SK-N-SH treated with all-trans-retinoic acid at 6 μM for 48 hours (cell line): ENCODE results near the gene PPM1D.

ENCODE experiments used
- ATAC-seq: fragments of 200-7000 bp; cut with Tn5 transposase; 3 replicates; pipeline ENCODE4 v1.9.1; 2020; ENCODE audit warnings: mild to moderate bottlenecking, moderate library complexity
- ARNTL ChIP-seq: fragments of 450-650 bp; formaldehyde crosslinking; IDR thresholded peaks from 2 replicates; pipeline ENCODE4 v1.5.0; 2020; ENCODE audit warnings: low read depth, mild to moderate bottlenecking, moderate library complexity, borderline replicate concordance
- BACH2 ChIP-seq: fragments of 250-450 bp; sonication (Bioruptor Pico); IDR thresholded peaks from 2 replicates; pipeline ENCODE4 v1.9.0; 2021; ENCODE audit warnings: mild to moderate bottlenecking, borderline replicate concordance
- CREB5 ChIP-seq: fragments of 250-450 bp; sonication (Bioruptor Pico); IDR thresholded peaks from 2 replicates; pipeline ENCODE4 v1.5.1; 2020; ENCODE audit warnings: low read depth, mild to moderate bottlenecking, moderate library complexity
- CSDC2 ChIP-seq: fragments of 250-450 bp; sonication (Bioruptor Pico); IDR thresholded peaks from 2 replicates; pipeline ENCODE4 v1.5.0; 2020; ENCODE audit warnings: mild to moderate bottlenecking, moderate library complexity
- CSRNP3 ChIP-seq: fragments of 250-450 bp; sonication (Bioruptor Pico); IDR thresholded peaks from 2 replicates; pipeline ENCODE4 v1.5.1; 2021; ENCODE audit warnings: mild to moderate bottlenecking, moderate library complexity
- ESRRG ChIP-seq: fragments of 250-450 bp; sonication (Bioruptor Pico); IDR thresholded peaks from 2 replicates; pipeline ENCODE4 v1.6.1; 2021; ENCODE audit warnings: mild to moderate bottlenecking
- GLIS3 ChIP-seq: fragments of 250-450 bp; sonication (Bioruptor Pico); IDR thresholded peaks from 2 replicates; pipeline ENCODE4 v1.5.0; 2020; ENCODE audit warnings: mild to moderate bottlenecking, moderate library complexity
- ISL1 ChIP-seq: fragments of 250-450 bp; sonication (Bioruptor Pico); IDR thresholded peaks from 2 replicates; pipeline ENCODE4 v2.1.2; 2022; ENCODE audit warnings: mild to moderate bottlenecking, moderate library complexity
- OSR1 ChIP-seq: fragments of 250-450 bp; sonication (Bioruptor Pico); IDR thresholded peaks from 2 replicates; pipeline ENCODE4 v1.8.0; 2022; ENCODE audit warnings: moderate library complexity, mild to moderate bottlenecking, inconsistent platforms
- PATZ1 ChIP-seq: fragments of 250-450 bp; sonication (Bioruptor Pico); IDR thresholded peaks from 2 replicates; pipeline ENCODE4 v1.8.0; 2020; ENCODE audit warnings: mild to moderate bottlenecking, moderate library complexity, borderline replicate concordance
- PPARA ChIP-seq: fragments of 250-450 bp; sonication (Bioruptor Pico); IDR thresholded peaks from 2 replicates; pipeline ENCODE4 v1.5.0; 2020; ENCODE audit warnings: mild to moderate bottlenecking, borderline replicate concordance
- RARB ChIP-seq: fragments of 250-450 bp; sonication (Bioruptor Pico); IDR thresholded peaks from 2 replicates; pipeline ENCODE4 v1.8.0; 2021; ENCODE audit warnings: mild to moderate bottlenecking, moderate library complexity
- SNAI2 ChIP-seq: fragments of 250-450 bp; sonication (Bioruptor Pico); IDR thresholded peaks from 2 replicates; pipeline ENCODE4 v1.5.0; 2020; ENCODE audit warnings: mild to moderate bottlenecking, moderate library complexity
- TCF4 ChIP-seq: fragments of 250-450 bp; sonication (Bioruptor Pico); IDR thresholded peaks from 2 replicates; pipeline ENCODE4 v1.8.0; 2021; ENCODE audit warnings: mild to moderate bottlenecking, moderate library complexity, borderline replicate concordance
- TOX ChIP-seq: fragments of 250-450 bp; sonication (Bioruptor Pico); IDR thresholded peaks from 2 replicates; pipeline ENCODE4 v1.8.0; 2021; ENCODE audit warnings: mild to moderate bottlenecking, moderate library complexity, borderline replicate concordance
- ZC3H10 ChIP-seq: fragments of 250-450 bp; sonication (Bioruptor Pico); IDR thresholded peaks from 2 replicates; pipeline ENCODE4 v1.5.1; 2021; ENCODE audit warnings: mild to moderate bottlenecking, moderate library complexity
- ZFP3 ChIP-seq: fragments of 250-450 bp; sonication (Bioruptor Pico); IDR thresholded peaks from 2 replicates; pipeline ENCODE4 v1.5.0; 2020; ENCODE audit warnings: mild to moderate bottlenecking, moderate library complexity
- ZFP30 ChIP-seq: fragments of 450-650 bp; formaldehyde crosslinking; IDR thresholded peaks from 2 replicates; pipeline ENCODE4 v1.5.0; 2022; ENCODE audit warnings: mild to moderate bottlenecking, moderate library complexity
- ZNF565 ChIP-seq: fragments of 450-650 bp; formaldehyde crosslinking; conservative IDR thresholded peaks from 2 replicates; pipeline ENCODE4 v1.5.0; 2020; ENCODE audit warnings: low read depth, mild to moderate bottlenecking, moderate library complexity
- ZNF70 ChIP-seq: fragments of 450-650 bp; formaldehyde crosslinking; IDR thresholded peaks from 2 replicates; pipeline ENCODE4 v1.5.0; 2020; ENCODE audit warnings: mild to moderate bottlenecking, moderate library complexity
- ZNF8 ChIP-seq: fragments of 450-650 bp; formaldehyde crosslinking; IDR thresholded peaks from 2 replicates; pipeline ENCODE4 v1.5.0; 2020; ENCODE audit warnings: mild to moderate bottlenecking, moderate library complexity
- TF ChIP-seq, protein P1 (sequence below): fragments of 250-450 bp; sonication (Bioruptor Pico); IDR thresholded peaks from 2 replicates; pipeline ENCODE4 v1.8.0; 2021; ENCODE audit warnings: low read depth, mild to moderate bottlenecking, moderate library complexity, borderline replicate concordance
- TF ChIP-seq, protein P2 (sequence below): fragments of 250-450 bp; sonication (Bioruptor Pico); IDR thresholded peaks from 2 replicates; pipeline ENCODE4 v1.5.0; 2020; ENCODE audit warnings: mild to moderate bottlenecking, moderate library complexity

PPM1D gene

DNA sequence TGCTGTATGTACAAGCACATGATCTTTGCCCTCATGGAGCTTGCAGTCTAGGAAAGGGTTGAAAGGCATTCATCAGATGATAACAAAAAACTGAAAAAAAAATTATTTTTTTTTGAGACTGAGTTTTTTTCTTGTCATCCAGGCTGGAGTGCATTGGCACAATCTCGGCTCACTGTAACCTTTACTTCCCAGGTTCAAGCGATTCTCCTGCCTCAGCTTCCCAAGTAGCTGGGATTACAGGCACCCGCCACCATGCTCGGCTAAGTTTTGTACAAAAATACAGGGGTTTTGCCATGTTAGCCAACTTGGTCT lies 39.0 kb downstream of the PPM1D start:
- no peak for ATAC-seq
- TF ChIP-seq OSR1 (no peak), ISL1 (CRISPR knock-in tag) (no peak)

DNA sequence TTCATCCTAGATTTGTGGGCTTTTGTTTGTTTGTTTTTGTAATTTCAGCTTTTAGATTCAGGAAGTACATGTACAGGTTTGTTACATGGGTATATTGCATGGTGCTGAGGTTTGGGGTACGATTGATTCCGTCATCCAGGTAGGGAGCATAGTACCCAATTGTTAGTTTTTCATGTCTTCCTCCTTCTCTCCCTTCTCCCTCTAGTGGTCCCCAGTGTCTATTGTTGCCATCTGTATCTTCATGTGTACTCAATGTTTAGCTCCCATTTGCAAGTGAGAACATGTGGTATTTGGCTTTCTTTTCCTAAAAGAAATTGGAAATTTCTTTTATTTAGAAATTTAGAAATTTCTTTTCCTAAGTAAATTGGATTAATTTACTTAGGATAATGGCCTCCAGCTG lies 40.5 kb downstream of the PPM1D start:
- TF ChIP-seq TCF4 (CRISPR knock-in tag), result no peak
- TF ChIP-seq, protein P1, sequence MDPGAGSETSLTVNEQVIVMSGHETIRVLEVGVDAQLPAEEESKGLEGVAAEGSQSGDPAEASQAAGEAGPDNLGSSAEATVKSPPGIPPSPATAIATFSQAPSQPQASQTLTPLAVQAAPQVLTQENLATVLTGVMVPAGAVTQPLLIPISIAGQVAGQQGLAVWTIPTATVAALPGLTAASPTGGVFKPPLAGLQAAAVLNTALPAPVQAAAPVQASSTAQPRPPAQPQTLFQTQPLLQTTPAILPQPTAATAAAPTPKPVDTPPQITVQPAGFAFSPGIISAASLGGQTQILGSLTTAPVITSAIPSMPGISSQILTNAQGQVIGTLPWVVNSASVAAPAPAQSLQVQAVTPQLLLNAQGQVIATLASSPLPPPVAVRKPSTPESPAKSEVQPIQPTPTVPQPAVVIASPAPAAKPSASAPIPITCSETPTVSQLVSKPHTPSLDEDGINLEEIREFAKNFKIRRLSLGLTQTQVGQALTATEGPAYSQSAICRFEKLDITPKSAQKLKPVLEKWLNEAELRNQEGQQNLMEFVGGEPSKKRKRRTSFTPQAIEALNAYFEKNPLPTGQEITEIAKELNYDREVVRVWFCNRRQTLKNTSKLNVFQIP (CRISPR knock-in tag), result no peak
- TF ChIP-seq SNAI2 (CRISPR knock-in tag), result no peak
- no peak for TF ChIP-seq PPARA (CRISPR knock-in tag)
- no peak for TF ChIP-seq BACH2 (CRISPR knock-in tag)
- no peak for TF ChIP-seq ZNF565 (CRISPR knock-in tag)
- TF ChIP-seq CSRNP3 (CRISPR knock-in tag), result no peak
- TF ChIP-seq ESRRG (CRISPR knock-in tag), result no peak
- no peak for TF ChIP-seq TOX (CRISPR knock-in tag)
- no peak for TF ChIP-seq ZNF8
- no peak for TF ChIP-seq ZNF70 (CRISPR knock-in tag)
- TF ChIP-seq, protein P2, sequence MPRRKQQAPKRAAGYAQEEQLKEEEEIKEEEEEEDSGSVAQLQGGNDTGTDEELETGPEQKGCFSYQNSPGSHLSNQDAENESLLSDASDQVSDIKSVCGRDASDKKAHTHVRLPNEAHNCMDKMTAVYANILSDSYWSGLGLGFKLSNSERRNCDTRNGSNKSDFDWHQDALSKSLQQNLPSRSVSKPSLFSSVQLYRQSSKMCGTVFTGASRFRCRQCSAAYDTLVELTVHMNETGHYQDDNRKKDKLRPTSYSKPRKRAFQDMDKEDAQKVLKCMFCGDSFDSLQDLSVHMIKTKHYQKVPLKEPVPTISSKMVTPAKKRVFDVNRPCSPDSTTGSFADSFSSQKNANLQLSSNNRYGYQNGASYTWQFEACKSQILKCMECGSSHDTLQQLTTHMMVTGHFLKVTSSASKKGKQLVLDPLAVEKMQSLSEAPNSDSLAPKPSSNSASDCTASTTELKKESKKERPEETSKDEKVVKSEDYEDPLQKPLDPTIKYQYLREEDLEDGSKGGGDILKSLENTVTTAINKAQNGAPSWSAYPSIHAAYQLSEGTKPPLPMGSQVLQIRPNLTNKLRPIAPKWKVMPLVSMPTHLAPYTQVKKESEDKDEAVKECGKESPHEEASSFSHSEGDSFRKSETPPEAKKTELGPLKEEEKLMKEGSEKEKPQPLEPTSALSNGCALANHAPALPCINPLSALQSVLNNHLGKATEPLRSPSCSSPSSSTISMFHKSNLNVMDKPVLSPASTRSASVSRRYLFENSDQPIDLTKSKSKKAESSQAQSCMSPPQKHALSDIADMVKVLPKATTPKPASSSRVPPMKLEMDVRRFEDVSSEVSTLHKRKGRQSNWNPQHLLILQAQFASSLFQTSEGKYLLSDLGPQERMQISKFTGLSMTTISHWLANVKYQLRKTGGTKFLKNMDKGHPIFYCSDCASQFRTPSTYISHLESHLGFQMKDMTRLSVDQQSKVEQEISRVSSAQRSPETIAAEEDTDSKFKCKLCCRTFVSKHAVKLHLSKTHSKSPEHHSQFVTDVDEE (CRISPR knock-in tag), result no peak
- no peak for TF ChIP-seq ISL1 (CRISPR knock-in tag)
- TF ChIP-seq PATZ1 (CRISPR knock-in tag), result no peak
- ATAC-seq, result peak; percentile 64

DNA sequence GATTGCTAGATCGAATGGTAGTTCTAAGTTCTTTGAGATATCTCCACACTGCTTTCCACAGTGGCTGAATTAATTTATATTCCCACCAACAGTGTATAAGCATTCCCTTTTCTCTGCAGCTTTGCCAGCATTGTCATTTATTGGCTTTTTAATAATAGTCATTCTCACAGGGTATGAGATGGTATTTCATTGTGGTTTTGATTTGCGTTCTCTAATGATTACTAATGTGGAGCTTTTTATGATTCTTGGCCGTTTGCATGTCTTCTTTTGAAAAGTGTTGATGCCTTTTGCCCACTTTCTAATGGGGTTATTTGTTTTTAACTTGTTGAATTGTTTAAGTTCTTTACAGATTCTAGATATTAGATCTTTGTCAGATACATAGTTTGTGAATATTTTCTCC lies 41.1 kb downstream of the PPM1D start:
- ATAC-seq, result no peak
- no peak for TF ChIP-seq SNAI2 (CRISPR knock-in tag)
- TF ChIP-seq ZFP30 (CRISPR knock-in tag), result no peak
- TF ChIP-seq, protein P2 (CRISPR knock-in tag), result no peak
- no peak for TF ChIP-seq GLIS3
- no peak for TF ChIP-seq PATZ1 (CRISPR knock-in tag)
- no peak for TF ChIP-seq ZFP3
- no peak for TF ChIP-seq RARB
- no peak for TF ChIP-seq ARNTL (CRISPR knock-in tag)
- TF ChIP-seq ZC3H10 (CRISPR knock-in tag), result no peak
- no peak for TF ChIP-seq TOX (CRISPR knock-in tag)
- no peak for TF ChIP-seq CSRNP3 (CRISPR knock-in tag)
- no peak for TF ChIP-seq CREB5 (CRISPR knock-in tag)
- no peak for TF ChIP-seq OSR1
- no peak for TF ChIP-seq ZNF565 (CRISPR knock-in tag)
- no peak for TF ChIP-seq CSDC2 (CRISPR knock-in tag)
- TF ChIP-seq ESRRG (CRISPR knock-in tag), result no peak
- no peak for TF ChIP-seq BACH2 (CRISPR knock-in tag)
- TF ChIP-seq TCF4 (CRISPR knock-in tag), result no peak
